ENCODE measurements around the gene FER.
"Not testable (repeated sequence)": the region's sequence is repeated elsewhere in the genome, so short reads cannot be mapped to it uniquely, and the experiment has no call there.

FER gene

DNA sequence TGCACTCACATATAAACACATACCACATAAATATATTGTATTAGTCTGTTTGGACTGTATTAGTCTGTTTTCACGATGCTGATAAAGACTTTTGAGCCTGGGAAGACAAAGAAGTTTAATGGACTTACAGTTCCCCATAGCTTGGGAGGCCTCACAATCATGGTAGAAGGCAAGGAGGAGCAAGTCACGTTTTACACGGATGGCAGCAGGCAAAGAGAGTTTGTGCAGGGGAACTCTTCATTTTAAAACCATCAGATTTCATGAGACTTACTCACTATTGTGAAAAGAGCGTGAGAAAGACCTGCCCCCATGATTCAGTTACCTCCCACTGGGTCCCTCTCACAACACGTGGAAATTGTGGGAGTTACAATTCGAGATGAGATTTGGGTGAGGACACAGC, 133.4 kb downstream of the FER start:
- no peak for DNase-seq (ENCODE audit: low spot score)

DNA sequence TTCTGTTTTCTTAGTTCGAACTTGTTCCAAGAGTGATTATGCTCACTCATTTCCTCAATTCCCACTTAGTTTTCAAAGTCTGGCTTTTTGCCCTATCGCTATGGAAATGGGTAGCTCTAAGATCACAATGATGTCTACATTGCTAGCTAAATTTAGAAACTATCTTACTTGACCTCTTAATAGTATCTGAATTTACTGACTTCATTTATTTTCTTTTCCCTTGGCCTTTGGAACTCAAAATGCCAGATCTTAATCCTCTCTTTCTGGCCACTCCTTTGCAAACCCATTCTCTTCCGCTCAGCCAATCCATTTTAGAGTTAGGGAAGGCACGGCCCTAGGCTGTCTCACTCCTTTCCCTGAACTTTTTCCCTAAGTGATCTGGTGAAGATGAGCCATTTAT, 137.0 kb downstream of the FER start:
- DNase-seq (ENCODE audit: low spot score) = no peak

DNA sequence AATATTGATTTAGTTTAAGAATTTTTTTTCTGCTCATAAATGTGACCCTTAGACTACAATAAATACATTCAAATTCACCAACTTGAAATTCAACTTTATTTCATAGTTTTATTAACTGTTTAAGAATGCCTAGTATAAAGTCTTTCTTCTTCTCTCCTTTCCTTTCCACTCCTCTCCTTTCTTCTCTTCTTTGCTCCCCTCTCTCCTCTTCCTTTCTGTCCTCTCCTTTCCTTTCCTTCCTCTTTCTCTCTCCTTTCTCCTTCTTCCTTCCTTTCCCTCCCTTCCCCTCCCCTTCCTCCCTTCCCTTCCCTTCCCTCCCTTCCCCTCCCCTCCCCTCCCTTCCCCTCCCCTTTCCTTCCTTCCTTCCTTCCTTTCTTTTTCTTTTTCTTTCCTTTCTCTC, 150.6 kb downstream of the FER start:
- DNase-seq (ENCODE audit: low spot score) = no peak

DNA sequence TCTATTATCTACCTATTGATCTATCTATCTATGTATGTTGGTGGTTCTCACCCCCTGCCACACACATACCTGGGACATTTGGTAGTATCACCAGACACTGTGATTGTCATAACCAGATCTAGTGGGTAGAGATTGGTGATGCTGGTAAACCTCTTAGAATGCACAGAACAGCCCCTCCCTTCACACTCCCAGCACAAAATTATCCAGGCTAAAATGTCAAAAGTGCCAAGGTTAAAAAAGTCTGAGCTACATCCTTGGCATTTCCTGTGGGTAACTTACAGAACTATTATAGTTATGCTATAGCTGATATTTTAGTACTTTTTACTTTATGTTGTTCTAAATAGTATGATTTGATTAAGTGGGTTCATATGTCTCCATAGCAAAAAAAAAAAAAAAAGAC, 151.0 kb downstream of the FER start:
- no peak for DNase-seq (ENCODE audit: low spot score)

DNA sequence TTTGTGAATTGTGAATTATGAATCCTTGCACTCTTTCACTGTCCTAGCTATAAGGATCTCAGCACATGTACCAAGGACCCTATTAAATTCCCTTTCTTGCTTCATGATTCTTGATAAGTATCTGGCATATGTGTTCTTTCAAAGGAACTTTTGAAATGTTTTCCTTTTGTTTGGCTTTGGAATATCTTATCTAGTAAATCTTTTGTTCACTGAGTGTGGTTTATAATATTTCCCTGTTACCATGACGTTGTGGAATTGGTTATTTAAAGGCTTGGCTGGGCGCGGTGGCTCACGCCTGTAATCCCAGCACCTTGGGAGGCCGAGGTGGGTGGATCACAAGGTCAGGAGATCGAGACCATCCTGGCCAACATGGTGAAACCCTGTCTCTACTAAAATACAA, 151.5 kb downstream of the FER start:
- DNase-seq (ENCODE audit: low spot score) = not testable (repeated sequence)

DNA sequence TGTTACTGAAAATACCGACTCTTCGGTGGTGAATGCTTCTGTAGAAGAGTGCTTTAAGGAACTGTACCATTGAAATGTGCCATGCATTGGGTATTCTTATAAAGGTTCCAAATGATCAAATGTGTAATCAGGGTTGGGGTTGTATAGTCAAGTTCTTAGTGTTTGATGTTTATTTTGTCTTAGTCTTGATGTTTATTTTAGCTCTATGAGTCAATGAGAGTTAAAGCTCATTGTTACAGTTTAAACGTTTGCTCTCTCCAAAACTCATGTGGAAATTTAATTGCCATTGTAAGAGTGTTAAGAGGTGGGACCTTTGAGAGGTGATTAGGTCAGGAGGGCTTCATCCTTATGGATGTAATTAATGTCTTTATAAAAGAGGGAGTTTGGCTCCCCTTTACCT, 153.0 kb downstream of the FER start:
- DNase-seq (ENCODE audit: low spot score) = no peak

DNA sequence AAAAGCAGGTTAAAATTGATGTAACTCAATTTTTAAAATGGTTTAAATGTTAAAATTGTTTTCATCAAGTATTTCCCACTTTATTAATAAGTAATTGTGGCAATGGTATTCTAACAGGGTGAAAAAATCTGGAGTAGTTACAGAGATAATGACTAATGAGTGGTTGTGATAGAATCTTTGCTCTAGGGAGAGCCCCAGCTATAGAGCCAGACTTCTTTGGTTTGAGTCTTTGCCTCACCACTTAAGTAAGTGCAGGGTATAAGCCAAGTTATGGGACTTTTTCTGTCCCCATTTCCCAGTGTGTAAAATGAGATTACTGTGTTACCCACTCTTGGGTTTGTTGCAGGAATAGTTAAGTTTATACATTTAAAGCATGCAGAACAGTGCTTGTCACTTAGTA, 158.1 kb downstream of the FER start:
- DNase-seq (ENCODE audit: low spot score) = no peak

DNA sequence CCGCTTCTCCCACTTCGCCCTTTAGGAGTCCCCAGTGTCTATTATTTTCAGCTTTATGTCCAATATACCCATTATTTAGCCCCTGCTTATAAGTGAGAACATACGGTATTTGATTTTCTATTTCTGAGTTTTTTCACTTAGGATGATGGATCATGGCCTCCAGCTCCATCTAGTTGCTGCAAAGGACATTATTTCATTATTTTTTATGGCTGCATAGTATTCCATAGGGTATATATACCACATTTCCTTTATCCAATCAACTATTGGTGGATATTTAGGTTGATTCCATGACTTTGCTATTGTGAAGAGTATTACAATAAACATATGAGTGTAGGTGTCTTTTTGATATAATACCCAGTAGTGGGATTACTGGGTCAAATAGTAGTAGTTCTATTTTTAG, 162.9 kb downstream of the FER start:
- no peak for DNase-seq (ENCODE audit: low spot score)

DNA sequence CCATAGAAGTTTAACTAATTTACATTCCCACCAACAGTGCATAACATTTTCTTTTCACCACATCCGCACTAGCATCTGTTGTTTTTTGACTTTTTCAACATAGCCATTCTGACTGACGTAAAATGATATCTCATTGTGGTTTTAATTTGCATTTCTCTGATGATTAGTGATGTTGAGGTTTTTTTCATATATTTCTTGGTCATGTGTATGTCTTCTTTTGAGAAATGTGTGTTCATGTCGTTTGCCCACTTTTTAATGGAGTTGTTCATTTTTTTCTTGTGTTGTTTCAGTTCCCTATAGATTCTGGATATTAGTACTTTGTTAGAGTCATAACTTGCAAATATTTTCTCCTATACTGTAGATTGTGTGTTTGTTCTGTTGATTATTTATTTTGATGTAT, 163.4 kb downstream of the FER start:
- DNase-seq (ENCODE audit: low spot score) = no peak

DNA sequence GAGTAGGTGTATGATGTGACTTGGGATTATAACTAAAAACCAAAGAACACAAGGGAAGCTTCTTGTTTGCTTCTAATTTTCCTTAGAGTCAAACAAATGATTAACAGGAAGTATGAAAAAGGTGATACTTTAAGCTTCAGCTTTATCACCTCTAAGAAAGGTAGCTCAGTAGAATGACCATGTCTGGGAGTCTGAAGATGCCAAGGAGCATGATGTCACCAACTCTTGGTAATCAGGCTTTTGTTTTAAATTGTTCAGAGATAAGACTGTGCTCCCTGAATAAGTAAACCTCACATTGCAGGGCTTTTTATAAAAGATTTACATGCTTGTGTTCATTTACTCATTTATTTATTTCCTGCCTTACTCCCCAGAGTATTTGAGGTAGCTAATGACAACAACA, 169.9 kb downstream of the FER start:
- DNase-seq (ENCODE audit: low spot score) = no peak

DNA sequence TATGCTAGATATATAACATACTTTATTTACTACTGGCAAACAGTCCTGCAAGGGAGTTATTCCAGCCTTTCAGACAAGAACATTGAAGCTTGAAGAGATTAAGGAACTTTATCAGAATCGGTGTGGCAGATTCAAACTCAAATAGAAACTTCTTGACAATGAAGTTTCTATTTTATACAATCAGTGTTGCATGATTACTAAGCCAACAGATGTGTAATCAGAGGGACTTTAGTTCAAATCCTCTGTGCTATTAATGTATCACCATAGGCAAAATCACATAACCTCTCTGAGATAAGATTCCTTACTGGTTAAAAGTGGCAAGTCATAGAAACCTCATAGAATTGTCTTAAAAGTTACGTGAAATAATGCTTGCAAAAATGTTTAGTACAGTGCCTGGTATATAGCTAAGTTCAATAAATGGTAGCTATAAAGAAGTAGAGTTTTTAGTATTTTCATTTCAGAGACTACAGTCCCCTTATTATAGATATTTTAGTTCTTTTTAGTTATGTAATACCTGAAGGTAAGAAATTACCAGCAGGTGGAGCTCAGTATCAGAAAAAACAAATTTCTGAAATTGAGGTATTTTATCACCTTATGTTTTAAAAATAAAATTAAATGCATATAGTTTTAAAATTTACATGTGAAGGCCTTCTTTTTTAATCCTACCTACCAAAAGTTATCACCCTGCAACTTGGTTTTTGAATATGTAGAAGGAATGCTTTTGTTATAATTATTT, 172.1 kb downstream of the FER start:
- DNase-seq (ENCODE audit: low spot score) = no peak

DNA sequence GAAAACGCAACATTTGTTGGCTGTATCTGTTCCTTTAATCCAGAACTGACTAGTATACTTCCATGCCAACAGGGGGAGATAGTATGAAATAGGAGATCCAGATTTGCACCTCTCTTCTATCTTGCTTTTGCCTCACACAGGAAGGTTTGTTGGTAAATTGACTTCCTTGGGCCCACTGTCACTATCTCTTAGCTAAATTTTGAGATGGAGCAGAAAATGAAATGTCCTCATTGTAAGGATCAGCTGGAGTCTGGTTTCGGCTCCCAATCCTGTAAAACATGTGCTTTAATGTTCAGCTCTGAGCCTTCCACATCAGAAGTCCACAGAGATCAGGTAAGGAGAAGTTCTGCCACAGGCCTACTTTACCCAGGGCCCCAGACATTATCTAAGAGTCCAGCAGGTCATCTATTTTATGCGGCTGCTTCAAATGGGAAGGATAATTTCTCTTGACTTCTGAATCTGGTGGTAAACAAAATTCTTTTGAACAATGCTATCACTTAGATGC, 176.8 kb downstream of the FER start:
- no peak for DNase-seq (ENCODE audit: low spot score)

DNA sequence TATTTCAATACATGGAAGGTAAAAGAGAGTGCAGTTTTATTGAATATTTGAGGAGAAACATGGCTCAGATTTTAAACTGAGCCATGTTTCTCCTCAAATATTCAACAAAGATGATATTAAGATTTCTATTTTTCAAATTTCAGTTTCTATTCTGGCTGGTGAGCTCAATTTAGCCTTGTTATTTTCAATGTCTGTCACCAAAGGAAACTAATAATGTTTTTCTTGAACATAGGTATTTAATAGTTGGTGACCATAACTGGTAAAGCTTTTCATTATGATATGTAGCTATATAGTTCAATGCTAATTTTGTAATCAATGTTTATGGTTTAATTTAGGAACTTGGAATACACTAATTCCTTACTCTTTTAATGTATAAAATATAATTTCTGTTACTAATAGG, 177.4 kb downstream of the FER start:
- no peak for DNase-seq (ENCODE audit: low spot score)

DNA sequence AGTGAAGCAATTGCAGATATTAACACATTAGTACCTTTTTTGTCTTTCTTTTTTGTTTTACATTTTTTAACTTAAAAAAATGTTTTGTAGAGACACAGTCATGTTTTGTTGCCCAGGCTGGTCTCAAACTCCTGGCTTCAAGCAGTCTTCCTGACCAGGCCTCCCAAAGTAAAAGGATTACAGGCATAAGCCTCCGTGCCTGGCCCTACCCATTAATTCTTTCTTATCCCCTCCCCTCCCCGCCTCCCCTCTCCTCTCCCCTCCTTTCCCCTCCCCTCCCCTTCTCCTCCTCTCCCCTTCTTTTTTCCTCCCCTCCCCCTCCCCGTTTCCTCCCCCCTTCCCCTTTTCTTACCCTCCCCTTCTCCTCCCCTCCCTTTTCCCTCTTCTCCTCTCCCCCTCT, 182.4 kb downstream of the FER start:
- no peak for DNase-seq (ENCODE audit: low spot score)

DNA sequence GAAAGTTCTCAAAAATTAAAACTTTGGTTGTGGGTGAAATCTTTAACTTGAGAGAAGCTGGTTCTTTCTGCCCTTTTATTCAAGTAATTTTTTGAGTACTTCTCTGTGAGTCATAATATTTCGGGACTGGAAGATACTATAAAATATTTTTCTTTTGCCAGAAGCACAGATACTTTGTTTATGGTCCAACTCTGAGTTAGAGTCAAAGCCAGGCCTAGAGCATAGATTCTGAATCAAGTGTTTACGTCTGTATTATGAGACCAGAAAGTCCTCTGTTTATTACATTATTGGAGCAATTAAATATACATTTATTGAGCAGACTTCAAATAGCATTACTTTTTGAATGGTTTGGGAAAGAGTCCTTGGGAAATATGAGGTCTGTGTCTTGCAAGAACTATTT, 187.9 kb downstream of the FER start:
- DNase-seq (ENCODE audit: low spot score) = no peak

DNA sequence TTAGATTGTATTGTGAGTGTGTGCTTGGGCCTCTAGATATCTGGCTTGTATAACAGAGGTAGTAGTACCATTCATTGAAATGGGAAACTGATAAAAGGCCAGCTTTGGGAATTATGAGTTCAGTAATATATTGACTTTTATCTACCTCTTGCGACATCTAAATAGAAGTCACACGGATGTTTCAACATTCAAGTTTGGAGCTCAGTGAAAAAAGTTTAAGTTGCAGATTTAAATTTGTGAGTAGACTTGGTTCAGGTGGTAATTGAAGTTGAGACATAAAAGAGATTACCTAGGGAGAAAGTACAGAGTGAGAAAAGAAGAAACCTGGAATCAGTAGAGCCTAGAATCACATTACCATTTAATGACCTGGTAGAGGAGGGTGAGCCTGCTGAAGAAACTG, 189.5 kb downstream of the FER start:
- DNase-seq (ENCODE audit: low spot score) = no peak

DNA sequence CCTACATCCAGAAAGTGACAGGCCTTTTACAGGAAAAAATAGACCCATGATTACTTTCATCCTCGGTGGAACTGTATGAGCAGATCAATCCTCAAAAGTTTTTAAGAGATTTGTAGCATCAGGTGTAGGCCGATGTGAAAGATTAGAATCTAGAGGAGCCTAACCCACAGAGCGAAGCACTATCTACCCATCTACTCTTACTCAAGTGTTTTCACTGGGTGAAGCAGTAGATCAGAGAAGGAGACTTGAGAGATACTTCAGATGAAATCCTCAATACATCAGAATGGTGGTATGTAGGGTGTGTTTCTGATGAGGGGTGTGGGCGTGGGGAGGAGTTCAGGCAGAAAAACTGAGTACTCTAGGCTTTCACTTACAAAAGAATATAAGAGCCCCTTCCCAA, 192.8 kb downstream of the FER start:
- DNase-seq (ENCODE audit: low spot score) = no peak

DNA sequence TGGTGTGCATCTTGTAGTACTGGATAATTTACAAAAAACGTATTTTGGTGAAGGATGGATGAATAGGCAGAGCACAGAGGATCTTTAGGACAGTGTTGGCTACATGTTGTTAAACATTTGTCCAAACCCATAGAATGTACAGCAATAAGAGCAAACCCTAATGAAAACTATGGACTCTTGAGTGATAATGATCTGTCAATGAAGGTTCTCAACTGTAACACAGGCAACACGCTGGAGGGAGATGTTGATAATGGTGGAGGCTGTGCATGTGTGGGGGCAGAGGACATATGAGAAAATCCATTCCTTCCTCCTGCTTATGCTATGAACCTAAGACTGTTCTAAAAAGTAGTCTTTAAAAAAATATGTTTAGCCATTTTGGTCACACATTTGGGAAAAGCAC, 194.0 kb downstream of the FER start:
- no peak for DNase-seq (ENCODE audit: low spot score)

DNA sequence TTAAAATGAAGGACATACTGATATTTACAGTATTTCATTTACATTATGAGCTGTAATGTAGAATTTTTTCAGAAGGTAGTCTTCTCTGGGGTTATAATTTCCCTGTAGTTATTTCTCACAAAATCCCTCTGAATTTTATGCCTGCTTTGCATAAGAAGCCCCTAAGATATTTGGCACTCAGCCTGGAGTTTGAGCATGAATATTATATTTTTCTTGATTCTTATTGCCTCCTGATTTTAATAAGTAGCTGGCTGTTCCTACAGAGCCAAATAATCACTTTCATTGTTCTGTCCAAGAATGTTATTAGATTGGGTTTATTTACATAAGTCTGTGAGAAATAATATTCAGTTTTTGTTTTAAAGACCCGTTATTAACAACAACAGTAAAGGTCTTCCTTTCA, 195.0 kb downstream of the FER start:
- no peak for DNase-seq (ENCODE audit: low spot score)

DNA sequence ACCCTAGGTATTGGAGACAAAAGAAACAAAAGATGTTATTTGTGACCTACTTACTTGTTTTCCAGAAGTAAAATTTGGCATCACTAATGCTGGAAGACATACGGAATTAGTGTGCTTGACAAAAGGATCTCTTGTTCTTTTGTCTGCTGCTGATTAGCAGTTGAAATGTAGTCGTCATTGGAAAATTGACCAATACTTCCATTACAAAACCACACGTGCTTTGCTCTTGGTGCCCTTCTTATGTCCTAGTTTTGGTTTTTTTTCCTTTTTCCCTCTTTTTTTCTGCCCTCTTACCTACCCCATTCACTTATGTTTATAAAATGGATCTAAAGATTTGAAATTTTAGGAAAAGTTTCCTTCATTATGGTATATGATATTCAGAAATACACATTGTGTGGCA, 197.4 kb downstream of the FER start:
- DNase-seq (ENCODE audit: low spot score) = no peak

DNA sequence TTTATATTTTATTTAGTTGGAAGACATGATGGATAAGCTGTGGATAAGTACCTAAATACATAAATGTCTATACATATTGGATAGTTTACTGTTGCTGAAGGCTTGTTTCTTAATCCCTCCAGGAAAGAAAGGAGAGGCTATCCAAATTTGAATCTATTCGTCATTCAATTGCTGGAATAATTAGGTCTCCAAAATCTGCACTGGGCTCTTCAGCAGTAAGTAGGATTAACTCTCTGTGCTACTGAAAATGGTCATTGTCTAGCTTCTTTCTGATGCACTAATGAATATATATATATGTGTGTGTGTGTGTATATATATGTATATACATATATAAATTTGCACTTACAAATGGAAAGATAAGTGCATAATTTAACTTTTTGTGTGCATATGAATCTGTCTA, 198.3 kb downstream of the FER start:
- DNase-seq (ENCODE audit: low spot score) = no peak

DNA sequence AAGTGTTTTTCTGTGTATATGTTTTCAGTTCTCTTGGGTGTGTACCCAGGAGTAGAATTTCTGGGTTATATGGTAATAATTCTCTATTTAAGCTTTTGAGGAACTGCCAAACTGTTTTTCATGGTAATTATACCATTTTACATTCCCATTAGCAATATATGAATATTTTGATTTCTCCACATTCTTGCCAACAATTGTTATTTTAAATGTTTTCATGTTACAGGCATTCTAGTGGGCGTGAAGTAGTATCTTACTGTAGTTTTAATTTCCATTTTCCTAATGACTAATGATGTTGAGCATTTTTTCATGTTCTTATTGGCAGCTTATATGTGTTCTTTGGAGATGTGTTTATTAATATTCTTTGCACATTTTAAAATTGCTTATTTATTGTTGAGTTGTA, 199.5 kb downstream of the FER start:
- no peak for DNase-seq (ENCODE audit: low spot score)

DNA sequence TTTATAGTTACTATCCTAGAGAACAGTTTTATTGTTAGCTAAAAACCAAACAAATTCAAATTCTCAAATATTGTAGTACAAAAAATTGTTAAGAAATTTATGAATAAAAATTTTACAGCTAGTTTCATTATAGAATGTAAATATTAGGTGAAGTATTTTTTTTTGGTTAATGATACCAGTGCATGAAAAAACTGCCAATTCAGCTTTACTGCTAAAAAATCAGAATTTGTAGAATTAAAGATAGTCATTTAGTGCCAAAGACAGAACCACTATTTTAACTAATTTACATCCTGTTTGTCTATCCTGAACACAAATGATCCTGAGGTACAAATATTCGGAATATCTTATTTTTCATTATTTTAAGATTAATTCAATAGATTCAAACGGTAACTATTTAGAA, 202.6 kb downstream of the FER start:
- no peak for DNase-seq (ENCODE audit: low spot score)

DNA sequence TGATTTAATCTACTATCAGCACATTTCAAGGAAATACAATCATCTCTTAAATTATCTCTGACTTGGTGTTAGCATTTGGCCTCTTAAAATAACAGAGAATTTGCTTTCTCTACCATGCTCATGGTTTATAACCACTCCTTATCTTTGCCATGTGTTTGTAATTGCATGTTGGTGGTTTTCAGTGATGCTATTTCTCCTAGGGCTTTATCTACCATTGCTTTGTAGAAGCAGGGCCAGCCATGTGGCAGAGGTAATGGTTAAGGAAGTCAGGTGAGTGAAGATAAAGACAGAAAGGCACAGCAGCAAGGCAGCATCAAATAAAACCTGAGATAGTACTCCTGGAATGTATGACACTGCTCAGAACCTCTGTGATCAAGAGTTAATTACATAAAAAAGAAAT, 206.2 kb downstream of the FER start:
- DNase-seq (ENCODE audit: low spot score) = no peak

DNA sequence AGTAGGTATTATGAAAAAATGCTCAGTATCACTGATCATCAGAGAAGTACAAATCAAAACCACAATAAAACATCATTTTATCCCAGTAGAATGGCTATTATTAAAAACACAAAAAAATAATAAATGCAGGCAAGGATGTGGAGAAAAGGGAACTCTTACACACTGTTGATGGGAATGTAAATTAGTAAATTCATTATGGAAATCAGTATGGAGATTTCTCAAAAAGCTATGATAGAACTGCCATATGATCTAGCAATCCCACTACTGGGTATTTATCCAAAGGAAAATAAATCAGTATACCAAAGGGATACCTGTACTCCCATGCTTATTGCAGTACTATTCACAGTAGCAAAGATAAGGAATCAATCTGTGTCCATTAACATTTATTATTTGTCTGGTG, 209.6 kb downstream of the FER start:
- no peak for DNase-seq (ENCODE audit: low spot score)
